ENCODE measurements around the gene PIGU. TPM values are rescaled to one million over a fixed set of nuclear protein-coding genes. Genes with fewer than 3 reads are reported as not detected.
"Not testable (repeated sequence)": the region's sequence is repeated elsewhere in the genome, so short reads cannot be mapped to it uniquely, and the experiment has no call there.

The PIGU gene
- total and polyA plus RNA-seq, 12 donors, result 11.0 to 23.8 (median 14.6) TPM

DNA sequence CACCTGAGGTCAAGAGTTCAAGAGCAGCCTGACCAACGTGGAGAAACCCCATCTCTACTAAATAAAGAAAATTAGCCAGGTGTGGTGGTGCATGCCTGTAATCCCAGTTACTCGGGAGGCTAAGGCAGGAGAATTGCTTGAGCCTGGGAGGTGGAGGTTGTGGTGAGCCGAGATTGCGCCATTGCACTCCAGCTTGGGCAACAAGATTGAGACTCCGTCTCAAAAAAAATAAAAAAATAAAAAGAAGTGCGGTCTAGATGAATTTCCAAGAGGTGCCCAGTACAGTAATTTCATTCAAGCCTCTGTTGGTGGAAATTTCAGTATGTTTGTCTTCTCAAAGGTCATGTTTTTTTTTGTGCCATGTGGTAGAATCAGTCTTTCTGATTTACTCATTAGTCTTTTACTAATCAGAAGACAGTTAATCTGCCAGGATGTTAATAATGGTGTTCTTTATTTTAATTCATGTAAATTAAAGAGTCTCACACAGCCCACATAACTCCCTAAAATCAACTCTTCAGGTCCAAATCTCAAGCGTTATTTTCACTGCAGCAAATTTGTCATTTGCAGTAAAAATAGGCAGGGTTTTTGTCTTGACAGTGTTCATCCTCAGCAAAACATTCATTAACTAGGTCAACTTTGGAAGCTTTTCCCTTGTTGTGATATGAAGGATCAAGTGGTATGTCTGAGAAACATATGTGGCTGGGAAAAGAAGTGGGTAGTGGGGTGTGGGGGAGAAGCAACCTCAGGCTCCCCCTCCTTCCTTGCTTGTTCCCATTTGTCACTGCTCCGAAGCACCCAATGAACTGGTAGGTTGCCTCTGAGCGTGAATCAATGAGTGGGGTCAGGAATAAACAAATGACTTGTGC, 40.6 kb upstream of the PIGU start:
- H3K9me3 ChIP-seq, result no peaks in the 10 kb centered on the region
- H3K27me3 ChIP-seq, result no peaks in the 10 kb centered on the region
- intact Hi-C loops (cut with DNase I), result no loop called here
- WGBS, 2 donors, result 87 to 93% methylated on average over 9 of the region's 9 CpGs
- no peak overlapping the region for H3K27ac ChIP-seq
- peaks cover 0 to 92% (median 16%) of the 10 kb centered on the region in 9 donors for H3K36me3 ChIP-seq
- no peak for ATAC-seq
- peaks cover 0 to 28% (median 19%) of the 10 kb centered on the region in 9 donors for H3K4me1 ChIP-seq
- H3K4me3 ChIP-seq, result no peak overlapping the region
- no peak for TF ChIP-seq CTCF (IDR thresholded peaks at IDR 0.05)
- DNase-seq, result no peak

DNA sequence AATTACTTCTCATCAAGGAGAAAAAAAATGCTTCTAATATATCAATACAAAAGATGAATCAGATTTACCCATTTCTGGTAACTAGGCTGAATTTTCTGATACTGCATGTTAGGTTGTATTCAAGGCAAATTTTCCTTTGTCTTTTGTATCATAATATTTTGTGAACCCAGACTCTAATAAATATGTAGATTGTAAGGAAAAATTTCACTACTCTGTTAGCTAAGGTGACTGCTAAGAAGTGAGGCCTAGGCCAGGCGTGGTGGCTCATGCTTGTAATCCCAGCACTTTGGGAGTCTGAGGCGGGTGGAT, 40.0 kb upstream of the PIGU start:
- peaks cover 0 to 28% (median 20%) of the 10 kb centered on the region in 9 donors for H3K4me1 ChIP-seq
- WGBS, 2 donors, result 98% methylated on average over 2 of the region's 2 CpGs
- H3K27ac ChIP-seq, result no peak overlapping the region
- TF ChIP-seq CTCF (IDR thresholded peaks at IDR 0.05), result no peak
- intact Hi-C loops (cut with DNase I), result no loop called here
- H3K9me3 ChIP-seq, result no peaks in the 10 kb centered on the region
- H3K36me3 ChIP-seq, result peaks cover 0 to 89% (median 16%) of the 10 kb centered on the region in 9 donors
- ATAC-seq (no peak), DNase-seq (no peak)
- no peaks in the 10 kb centered on the region for H3K27me3 ChIP-seq
- no peak overlapping the region for H3K4me3 ChIP-seq

DNA sequence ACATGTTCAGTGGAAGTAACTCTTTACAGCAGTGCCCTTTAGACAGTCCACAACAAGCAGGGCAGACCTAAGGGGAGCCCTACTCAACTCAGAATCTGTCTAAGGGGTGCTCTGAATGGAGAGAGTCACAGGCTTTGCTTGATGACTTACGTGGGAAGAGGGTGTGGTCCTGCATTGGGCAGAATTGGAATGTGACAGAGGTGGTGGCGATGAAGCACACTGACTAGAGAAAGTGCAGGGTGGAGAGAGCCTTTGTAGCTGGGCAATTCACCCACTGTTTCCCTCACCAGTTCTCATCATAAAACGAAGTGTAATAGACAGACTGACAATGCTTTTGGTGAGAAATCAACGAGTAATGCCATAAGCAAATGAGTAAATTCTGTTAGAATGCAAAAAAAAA, 38.5 kb upstream of the PIGU start:
- H3K27ac ChIP-seq, result no peak overlapping the region
- peaks cover 0 to 35% (median 24%) of the 10 kb centered on the region in 9 donors for H3K4me1 ChIP-seq
- intact Hi-C loops (cut with DNase I), result no loop called here
- no peak overlapping the region for H3K4me3 ChIP-seq
- DNase-seq, result no peak
- H3K9me3 ChIP-seq, result no peaks in the 10 kb centered on the region
- H3K36me3 ChIP-seq, result peaks cover 0 to 94% (median 16%) of the 10 kb centered on the region in 9 donors
- TF ChIP-seq CTCF (IDR thresholded peaks at IDR 0.05), result no peak
- no peak for ATAC-seq
- H3K27me3 ChIP-seq, result no peaks in the 10 kb centered on the region
- WGBS, 2 donors, result 93 to 96% methylated on average over 4 of the region's 4 CpGs

DNA sequence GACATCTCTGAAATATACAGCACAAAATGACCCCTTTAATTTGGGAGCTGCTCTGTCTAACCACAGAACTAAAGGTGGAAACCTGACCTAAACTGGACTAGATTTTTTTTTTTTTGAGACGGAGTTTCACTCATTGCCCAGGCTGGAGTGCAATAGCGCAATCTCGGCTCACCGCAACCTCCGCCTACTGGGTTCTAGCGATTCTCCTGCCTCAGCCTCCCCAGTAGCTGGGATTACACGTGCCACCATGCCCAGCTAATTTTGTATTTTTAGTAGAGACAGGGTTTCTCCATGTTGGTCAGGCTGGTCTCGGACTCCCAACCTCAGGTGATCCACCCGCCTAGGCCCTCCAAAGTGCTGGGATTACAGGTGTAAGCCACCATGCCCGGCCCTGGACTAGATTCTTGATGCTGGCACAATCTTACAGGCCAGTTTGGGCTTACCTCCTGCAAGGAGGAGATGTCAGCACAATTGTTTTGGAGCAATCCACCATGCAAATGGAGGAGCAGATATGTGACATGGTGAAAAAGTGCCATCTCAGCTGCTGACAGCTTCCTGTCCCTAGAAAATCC, 37.1 kb upstream of the PIGU start:
- DNase-seq; intact Hi-C loops (cut with DNase I); H3K4me3 ChIP-seq; H3K9me3 ChIP-seq; ATAC-seq; H3K27me3 ChIP-seq: not testable (repeated sequence)
- WGBS, 2 donors, result 89 to 93% methylated on average over 10 of the region's 10 CpGs
- Histone ChIP-seq H3K27ac (peak overlapping the region in 7 of 10 donors; percentile 13 to 100 (median 37)), H3K36me3 (peaks cover 0 to 83% (median 16%) of the 10 kb centered on the region in 9 donors), H3K4me1 (peaks cover 0 to 47% (median 30%) of the 10 kb centered on the region in 9 donors)

All from heart right ventricle (tissue), 16 donors.